ENCODE measurements around the gene MRAP2.
A peak's percentile ranks its signal among the peaks of the same experiment; 100 is the strongest.

GRCh38 chr6:84048588-84048987 is 15.0 kb downstream of the MRAP2 start:
- TF ChIP-seq GATA2 (IDR thresholded peaks at IDR 0.05; ENCODE audit: low read depth, low read length) (peak; percentile 74), GATA3 (IDR thresholded peaks at IDR 0.05; ENCODE audit: low read depth, low read length) (no peak)

All from SH-SY5Y (cell line).